Karpas-422 (cell line): ENCODE measurements around the gene ALDH8A1. TPM values are rescaled to one million over a fixed set of nuclear protein-coding genes. Genes with fewer than 3 reads are reported as not detected.

ENCODE experiments used
- DNase-seq: peaks from one replicate; pipeline ENCODE4 v3.0.0-alpha.2; 2015
- H2AFZ ChIP-seq: fragments of 200-600 bp; sonication (generic); 2 replicates; pipeline ENCODE4 v1.6.1; 2014; ENCODE audit warnings: antibody characterized with exemption, low read length, mixed read lengths
- H3K27ac ChIP-seq: fragments of 200-600 bp; sonication (generic); 2 replicates; pipeline ENCODE4 v1.5.1; 2014; ENCODE audit warnings: mild to moderate bottlenecking, low read length, moderate library complexity
- H3K27me3 ChIP-seq: fragments of 200-600 bp; sonication (generic); 2 replicates; pipeline ENCODE4 v1.6.1; 2014; ENCODE audit warnings: low read length, mixed read lengths
- H3K36me3 ChIP-seq: fragments of 200-600 bp; sonication (generic); 2 replicates; pipeline ENCODE4 v1.6.1; 2014; ENCODE audit warnings: low read length, mixed read lengths; ENCODE audit not compliant: insufficient read depth
- H3K4me1 ChIP-seq: fragments of 200-600 bp; sonication (generic); 2 replicates; pipeline ENCODE4 v1.6.1; 2014; ENCODE audit warnings: mild to moderate bottlenecking, low read length, mixed read lengths
- H3K4me2 ChIP-seq: fragments of 200-600 bp; sonication (generic); 2 replicates; pipeline ENCODE4 v1.6.1; 2014; ENCODE audit warnings: low read length, low read depth, mild to moderate bottlenecking; ENCODE audit not compliant: poor library complexity, severe bottlenecking
- H3K4me3 ChIP-seq: fragments of 200-600 bp; sonication (generic); 2 replicates; pipeline ENCODE4 v1.5.1; 2014; ENCODE audit warnings: mild to moderate bottlenecking, antibody characterized with exemption, low read length, mixed read lengths
- H3K79me2 ChIP-seq: fragments of 200-600 bp; sonication (generic); 2 replicates; pipeline ENCODE4 v1.6.1; 2014; ENCODE audit warnings: mild to moderate bottlenecking, low read length, mixed read lengths
- H3K9ac ChIP-seq: fragments of 200-600 bp; sonication (generic); 2 replicates; pipeline ENCODE4 v1.6.0; 2014; ENCODE audit warnings: low read length
- H3K9me2 ChIP-seq: fragments of 200-600 bp; sonication (generic), shearing (Covaris generic); replicated peaks from 2 replicates; pipeline ENCODE4 v1.6.0; 2014; ENCODE audit warnings: mild to moderate bottlenecking, low read length, moderate library complexity; ENCODE audit not compliant: insufficient read depth
- H3K9me3 ChIP-seq: fragments of 300-700, 200-600 bp; sonication (generic); 2 replicates; pipeline ENCODE4 v1.6.1; 2014; ENCODE audit warnings: low read length, mixed read lengths
- H4K20me1 ChIP-seq: fragments of 200-600 bp; sonication (generic); 2 replicates; pipeline ENCODE4 v1.6.1; 2014; ENCODE audit warnings: mild to moderate bottlenecking, antibody characterized with exemption, low read length, low read depth; ENCODE audit not compliant: insufficient read depth
- total RNA-seq: library from RNA; depleted of rRNA; stranded (reverse); fragments of >200 nt; shearing (Covaris generic); gene quantifications from 2 replicates; pipeline ENCODE4 v1.2.3, GENCODE V29; 2014; ENCODE audit warnings: low replicate concordance

ALDH8A1 gene
- total RNA-seq, 1 experiment from 2014 or later = not detected

- no peaks in the 10 kb centered on the region for H3K4me1 ChIP-seq
- no peak for DNase-seq
- no peak overlapping the region for H3K9ac ChIP-seq
- H4K20me1 ChIP-seq = no peaks in the 10 kb centered on the region
- no peak overlapping the region for H3K4me3 ChIP-seq
- no peak overlapping the region for H3K4me2 ChIP-seq
- H3K9me3 ChIP-seq = no peaks in the 10 kb centered on the region
- no peak overlapping the region for H2AFZ ChIP-seq
- no peak overlapping the region for H3K27ac ChIP-seq
- no peaks in the 10 kb centered on the region for H3K9me2 ChIP-seq
- H3K79me2 ChIP-seq = peaks cover 6% of the 10 kb centered on the region; the same call in 1 of the 2 replicates
- peaks cover 37% of the 10 kb centered on the region for H3K36me3 ChIP-seq
- H3K27me3 ChIP-seq = no peaks in the 10 kb centered on the region
These were observed 33.9 kb upstream of the ALDH8A1 start for GRCh38 chr6:134983823-134984222.

GRCh38 chr6:134982161-134982560, 32.3 kb upstream of the ALDH8A1 start:
- no peak overlapping the region for H3K9ac ChIP-seq
- DNase-seq = no peak
- no peaks in the 10 kb centered on the region for H3K9me2 ChIP-seq
- H2AFZ ChIP-seq = no peak overlapping the region
- H3K27me3 ChIP-seq = no peaks in the 10 kb centered on the region
- H3K27ac ChIP-seq = no peak overlapping the region
- H3K79me2 ChIP-seq = peaks cover 3% of the 10 kb centered on the region; the same call in 1 of the 2 replicates
- H3K9me3 ChIP-seq = no peaks in the 10 kb centered on the region
- H4K20me1 ChIP-seq = no peaks in the 10 kb centered on the region
- H3K36me3 ChIP-seq = peaks cover 50% of the 10 kb centered on the region
- no peak overlapping the region for H3K4me3 ChIP-seq
- no peaks in the 10 kb centered on the region for H3K4me1 ChIP-seq
- H3K4me2 ChIP-seq = no peak overlapping the region

GRCh38 chr6:134980846-134981245, 30.9 kb upstream of the ALDH8A1 start:
- Histone ChIP-seq H3K9me2 (no peaks in the 10 kb centered on the region), H3K9me3 (no peaks in the 10 kb centered on the region), H3K27ac (no peak overlapping the region), H3K4me2 (no peak overlapping the region), H3K9ac (no peak overlapping the region), H3K79me2 (peaks cover 11% of the 10 kb centered on the region), H2AFZ (no peak overlapping the region), H4K20me1 (no peaks in the 10 kb centered on the region), H3K4me1 (no peaks in the 10 kb centered on the region), H3K36me3 (peaks cover 61% of the 10 kb centered on the region), H3K27me3 (no peaks in the 10 kb centered on the region), H3K4me3 (no peak overlapping the region)
- no peak for DNase-seq

- Histone ChIP-seq H2AFZ (no peak overlapping the region), H3K9me2 (no peaks in the 10 kb centered on the region), H3K79me2 (peaks cover 28% of the 10 kb centered on the region), H3K4me3 (no peak overlapping the region), H3K27ac (no peak overlapping the region), H3K27me3 (no peaks in the 10 kb centered on the region), H3K4me1 (no peaks in the 10 kb centered on the region), H4K20me1 (no peaks in the 10 kb centered on the region), H3K9me3 (no peaks in the 10 kb centered on the region), H3K9ac (no peak overlapping the region), H3K4me2 (no peak overlapping the region), H3K36me3 (peaks cover 55% of the 10 kb centered on the region)
- DNase-seq = no peak
These were observed 29.2 kb upstream of the ALDH8A1 start for GRCh38 chr6:134979142-134979541.

- Histone ChIP-seq H3K27ac (no peak overlapping the region), H4K20me1 (no peaks in the 10 kb centered on the region), H3K36me3 (peaks cover 32% of the 10 kb centered on the region), H3K79me2 (peaks cover 42% of the 10 kb centered on the region), H3K4me3 (no peak overlapping the region), H3K27me3 (no peaks in the 10 kb centered on the region), H3K4me1 (peaks cover 4% of the 10 kb centered on the region; the same call in 1 of the 2 replicates), H3K9me3 (no peaks in the 10 kb centered on the region), H2AFZ (no peak overlapping the region), H3K9ac (no peak overlapping the region), H3K4me2 (no peak overlapping the region), H3K9me2 (no peaks in the 10 kb centered on the region)
- DNase-seq = no peak
These were observed 24.5 kb upstream of the ALDH8A1 start for GRCh38 chr6:134974370-134974769.

- peaks cover 9% of the 10 kb centered on the region; the same call in 1 of the 2 replicates for H3K79me2 ChIP-seq
- no peaks in the 10 kb centered on the region for H3K9me2 ChIP-seq
- no peak overlapping the region for H3K27ac ChIP-seq
- H3K4me2 ChIP-seq = no peak overlapping the region
- H3K36me3 ChIP-seq = peaks cover 20% of the 10 kb centered on the region
- H3K27me3 ChIP-seq = no peaks in the 10 kb centered on the region
- H2AFZ ChIP-seq = no peak overlapping the region
- no peaks in the 10 kb centered on the region for H3K9me3 ChIP-seq
- H4K20me1 ChIP-seq = no peaks in the 10 kb centered on the region
- no peak overlapping the region for H3K9ac ChIP-seq
- peaks cover 4% of the 10 kb centered on the region; the same call in 1 of the 2 replicates for H3K4me1 ChIP-seq
- no peak overlapping the region for H3K4me3 ChIP-seq
- no peak for DNase-seq
These were observed 17.8 kb upstream of the ALDH8A1 start for GRCh38 chr6:134967711-134968110.

GRCh38 chr6:134964451-134965203, 14.7 kb upstream of the ALDH8A1 start:
- Histone ChIP-seq H3K36me3 (peaks cover 31% of the 10 kb centered on the region), H3K4me2 (no peak overlapping the region), H3K27me3 (no peaks in the 10 kb centered on the region), H3K9me2 (no peaks in the 10 kb centered on the region), H4K20me1 (no peaks in the 10 kb centered on the region), H3K4me3 (no peak overlapping the region), H3K4me1 (no peaks in the 10 kb centered on the region), H2AFZ (no peak overlapping the region), H3K9me3 (no peaks in the 10 kb centered on the region), H3K9ac (no peak overlapping the region), H3K79me2 (no peaks in the 10 kb centered on the region), H3K27ac (no peak overlapping the region)
- DNase-seq = no peak

GRCh38 chr6:134962421-134962820, 12.5 kb upstream of the ALDH8A1 start:
- no peaks in the 10 kb centered on the region for H3K9me2 ChIP-seq
- no peak overlapping the region for H3K9ac ChIP-seq
- H3K36me3 ChIP-seq = peaks cover 31% of the 10 kb centered on the region
- H2AFZ ChIP-seq = no peak overlapping the region
- H3K27ac ChIP-seq = no peak overlapping the region
- no peak overlapping the region for H3K4me3 ChIP-seq
- DNase-seq = no peak
- no peaks in the 10 kb centered on the region for H3K9me3 ChIP-seq
- no peaks in the 10 kb centered on the region for H3K4me1 ChIP-seq
- H3K4me2 ChIP-seq = no peak overlapping the region
- no peaks in the 10 kb centered on the region for H3K27me3 ChIP-seq
- H4K20me1 ChIP-seq = no peaks in the 10 kb centered on the region
- no peaks in the 10 kb centered on the region for H3K79me2 ChIP-seq
